HG03196 (cell line): ENCODE results near the gene PACS2.

Experiments used
- ATAC-seq: cut with Tn5 transposase; IDR thresholded peaks from one replicate; pipeline ENCODE4 v1.9.1; 2021; ENCODE audit not compliant: unreplicated experiment

Gene PACS2

GRCh38 chr14:105436891-105437722, 122.6 kb downstream of the PACS2 start:
- ATAC-seq, result no peak

DNA sequence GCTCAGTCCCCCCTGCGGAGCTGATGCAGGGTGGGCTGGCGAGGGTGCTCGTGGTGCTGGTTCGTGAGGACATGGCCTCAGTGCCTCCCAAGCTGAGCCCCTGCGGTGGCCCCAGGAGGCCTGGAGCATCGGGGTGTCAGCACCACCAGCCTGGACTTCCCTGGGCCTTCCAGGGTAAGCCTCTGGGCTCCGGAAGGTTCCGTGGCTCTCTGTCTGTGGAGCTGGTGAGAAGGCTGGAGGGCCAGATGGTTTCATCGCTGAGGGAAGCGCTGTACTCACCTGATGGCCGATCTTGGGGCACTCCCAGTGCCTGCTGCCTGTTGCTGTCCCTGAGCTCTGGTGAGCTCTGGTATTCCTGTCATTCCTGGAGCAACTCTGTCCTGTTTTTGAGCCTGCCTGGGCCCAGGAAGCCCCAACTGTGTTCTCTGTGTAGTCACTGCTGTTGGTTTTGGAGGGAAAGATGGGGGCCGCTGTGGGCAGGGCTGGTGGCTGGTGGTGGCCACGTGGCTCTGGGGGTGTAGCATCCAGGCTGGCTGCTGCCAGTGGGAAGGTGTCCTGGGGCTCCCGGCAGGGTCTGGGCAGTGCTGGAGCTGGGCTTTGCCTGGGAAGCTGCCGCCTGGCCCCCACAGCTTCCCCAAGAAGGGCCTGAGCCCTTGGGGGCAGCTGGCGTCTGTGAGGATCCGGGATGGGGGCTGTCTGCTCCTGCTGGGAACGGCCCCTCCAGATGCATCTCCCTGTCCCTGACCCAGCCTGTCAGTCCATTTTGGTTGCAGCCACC, 123.4 kb downstream of the PACS2 start:
- ATAC-seq, result no peak

- ATAC-seq, result no peak
These were observed 124.6 kb downstream of the PACS2 start for GRCh38 chr14:105439179-105439578.

- no peak for ATAC-seq
These were observed 125.4 kb downstream of the PACS2 start for GRCh38 chr14:105439710-105440553.

GRCh38 chr14:105440554-105440900, 126.0 kb downstream of the PACS2 start:
- ATAC-seq, result no peak

GRCh38 chr14:105440992-105441391, 126.4 kb downstream of the PACS2 start:
- no peak for ATAC-seq

DNA sequence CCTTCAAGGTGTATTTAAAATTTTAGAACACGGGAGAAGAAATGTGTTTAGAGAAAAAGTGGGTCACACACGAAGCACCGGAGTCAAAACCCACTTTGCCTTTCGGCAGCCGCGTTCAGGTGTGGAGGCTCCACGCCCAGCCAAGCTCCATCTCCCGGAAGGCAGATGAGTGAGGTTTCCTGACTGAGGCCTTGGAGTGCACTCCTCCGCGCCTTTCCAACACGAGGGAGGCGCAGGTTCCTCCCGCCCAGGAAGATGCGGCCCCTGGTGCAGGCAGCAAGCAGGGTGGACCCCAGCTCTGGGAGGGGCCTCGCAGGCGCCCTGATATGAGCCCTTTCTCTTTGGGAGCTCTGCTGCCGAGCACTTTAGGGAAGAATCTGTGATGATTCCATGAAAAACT, 127.6 kb downstream of the PACS2 start:
- no peak for ATAC-seq

DNA sequence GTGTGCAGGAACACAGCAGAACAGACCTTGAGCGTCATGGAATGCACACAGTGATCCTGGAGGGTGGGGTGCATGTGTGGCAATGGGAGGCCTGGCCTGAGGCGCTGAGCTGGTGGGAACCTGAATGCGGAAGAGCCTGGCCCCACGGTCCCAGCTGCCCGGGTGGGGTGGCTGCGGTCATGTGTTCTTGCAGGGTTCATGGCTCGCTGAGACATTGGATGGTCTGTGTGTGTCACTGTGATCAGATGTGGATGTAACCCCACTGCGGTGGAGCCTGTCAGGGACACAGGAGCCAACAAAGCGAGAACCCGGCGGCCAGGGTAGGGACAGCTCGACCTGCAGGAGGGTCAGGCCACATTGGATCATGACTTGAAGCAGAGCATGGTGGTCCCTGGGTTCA, 128.3 kb downstream of the PACS2 start:
- no peak for ATAC-seq

GRCh38 chr14:105444859-105445258, 130.3 kb downstream of the PACS2 start:
- no peak for ATAC-seq

GRCh38 chr14:105445290-105445689, 130.7 kb downstream of the PACS2 start:
- no peak for ATAC-seq

DNA sequence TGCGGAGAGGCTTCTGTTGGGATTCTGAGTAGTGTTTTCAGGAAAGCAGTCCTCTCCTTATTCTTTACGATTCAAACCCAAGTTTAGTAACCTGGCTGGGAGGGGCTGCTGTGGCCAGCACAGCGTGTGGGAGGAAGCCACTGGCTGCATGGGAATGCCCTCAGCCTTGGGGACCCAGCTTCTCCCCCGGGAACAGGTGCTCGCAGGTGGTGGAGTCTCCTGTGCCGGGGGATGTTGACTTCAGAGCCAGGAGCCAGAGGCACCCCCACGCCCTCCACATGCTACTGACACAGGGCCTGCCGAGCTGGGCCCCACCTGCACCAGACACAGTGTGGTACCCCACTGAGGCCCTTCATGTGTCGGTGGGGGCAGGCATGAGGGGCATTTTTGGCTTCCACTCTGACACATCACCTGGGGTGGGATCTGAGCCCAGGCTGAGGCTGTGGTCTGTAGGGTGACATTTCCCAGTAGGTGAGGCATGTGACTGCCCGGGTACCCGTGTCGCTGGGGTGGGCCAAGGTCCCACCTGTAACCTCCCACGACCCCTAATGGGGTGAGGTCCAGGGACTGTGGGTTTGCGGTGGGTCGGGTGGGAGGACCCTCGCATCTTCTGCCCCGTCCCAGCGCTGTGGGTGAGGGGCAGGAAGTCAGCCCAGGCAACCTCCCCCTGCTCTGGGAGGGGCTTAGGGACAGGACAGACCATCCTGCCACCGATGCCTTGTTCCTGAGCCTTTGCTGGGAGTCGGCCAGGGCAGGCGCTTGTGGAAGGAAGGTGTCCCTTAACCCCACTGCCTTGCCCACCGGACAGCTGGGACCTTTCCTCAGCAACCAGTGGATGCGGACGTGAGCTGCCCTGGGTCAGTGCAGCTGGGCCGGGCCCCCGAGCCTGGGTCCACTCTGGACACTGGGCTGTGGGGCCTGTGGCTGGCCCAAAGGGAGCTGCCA, 131.6 kb downstream of the PACS2 start:
- no peak for ATAC-seq

GRCh38 chr14:105446971-105447370, 132.4 kb downstream of the PACS2 start:
- no peak for ATAC-seq
